Common myeloid progenitor, CD34-positive (primary cell): ENCODE data around the gene PDE8A. TPM values are rescaled to one million over a fixed set of nuclear protein-coding genes. Genes with fewer than 3 reads are reported as not detected.

Source experiments
- CTCF ChIA-PET: fragments of 350-600 bp; sonication (Branson Sonifier 250); formaldehyde crosslinking; loops from one replicate; lab custom pipeline; 2021; ENCODE audit warnings: antibody characterized with exemption; lab: Charles Lee
- POLR2A ChIA-PET: fragments of 350-600 bp; sonication (Branson Sonifier 250); formaldehyde crosslinking; loops from one replicate; lab custom pipeline; 2021; ENCODE audit warnings: antibody characterized with exemption; lab: Charles Lee
- DNase-seq, 3 donors: peaks; one replicate each; pipeline versions ENCODE4 v3.0.0 to v3.0.0-alpha.2; 2013
- H3K27ac ChIP-seq, 2 experiments: 1 replicate in 1 of 2; 2 replicates in 1 of 2; pipeline ENCODE4 v1.7.0; 2013; ENCODE audit warnings: inconsistent platforms in 2 of 2, low read length in 2 of 2, mild to moderate bottlenecking in 2 of 2, low read depth in 1 of 2, moderate library complexity in 1 of 2; ENCODE audit not compliant: severe bottlenecking in 2 of 2, insufficient read depth in 1 of 2, poor library complexity in 1 of 2
- H3K27me3 ChIP-seq, 5 experiments: replicated peaks in 2 of 5; 1 replicate in 3 of 5; 2 replicates in 2 of 5; pipeline versions ENCODE4 v1.6.1 to v1.7.0; 2013; ENCODE audit warnings: low read length in 4 of 5, mild to moderate bottlenecking in 2 of 5, moderate library complexity in 2 of 5, inconsistent platforms in 1 of 5; ENCODE audit not compliant: insufficient read depth in 5 of 5, control insufficient read depth in 4 of 5
- H3K36me3 ChIP-seq, 4 experiments: 1 replicate in 2 of 4; 2 replicates in 2 of 4; pipeline versions ENCODE4 v1.6.1 to v1.7.0; 2013; ENCODE audit warnings: low read length in 3 of 4, control low read depth in 1 of 4, mild to moderate bottlenecking in 1 of 4; ENCODE audit not compliant: control insufficient read depth in 4 of 4, insufficient read depth in 4 of 4
- H3K4me1 ChIP-seq, 4 experiments: 1 replicate in 3 of 4; 2 replicates in 1 of 4; pipeline versions ENCODE4 v1.6.1 to v1.7.1; 2013; ENCODE audit warnings: low read length in 3 of 4, mild to moderate bottlenecking in 3 of 4, control low read depth in 1 of 4, inconsistent platforms in 1 of 4, moderate library complexity in 1 of 4; ENCODE audit not compliant: control insufficient read depth in 4 of 4, insufficient read depth in 4 of 4; ENCODE audit errors: control extremely low read depth in 1 of 4
- H3K4me3 ChIP-seq, 7 experiments: 1 replicate in 4 of 7; 2 replicates in 3 of 7; pipeline versions ENCODE4 v1.5.1 to v1.7.0; 2013; ENCODE audit warnings: mild to moderate bottlenecking in 7 of 7, low read length in 6 of 7, moderate library complexity in 6 of 7, inconsistent platforms in 2 of 7, low read depth in 2 of 7, control low read depth in 1 of 7; ENCODE audit not compliant: insufficient read depth in 4 of 7, control insufficient read depth in 1 of 7; ENCODE audit errors: extremely low read depth in 1 of 7
- H3K9me3 ChIP-seq, 5 experiments: 1 replicate in 4 of 5; 2 replicates in 1 of 5; pipeline versions ENCODE4 v1.6.1 to v1.7.1; 2013; ENCODE audit warnings: low read length in 4 of 5, mild to moderate bottlenecking in 2 of 5, inconsistent platforms in 1 of 5, low read depth in 1 of 5, moderate library complexity in 1 of 5; ENCODE audit not compliant: control insufficient read depth in 4 of 5, insufficient read depth in 2 of 5; ENCODE audit errors: control extremely low read depth in 1 of 5
- WGBS: methylation state at CpG from one replicate; pipeline ENCODE4 v1.1.5; 2013; ENCODE audit not compliant: insufficient coverage; 5-methylcytosine and 5-hydroxymethylcytosine counted together
- polyA plus RNA-seq: library from polyadenylated mRNA; unstranded; fragments of 120-200 nt; gene quantifications from one replicate; pipeline ENCODE4 v1.2.1, GENCODE V29; 2013

Gene PDE8A
- 5.5 TPM for polyA plus RNA-seq

- Histone ChIP-seq H3K27ac (peak within 1 kb of the TSS; percentile 50 to 80), H3K36me3 (no peaks in the 10 kb centered on the region), H3K4me1 (peaks cover 4 to 25% (median 16%) of the 10 kb centered on the region in 4 experiments), H3K4me3 (peak within 1 kb of the TSS; percentile 75 to 92 (median 78)), H3K27me3 (peaks cover 0 to 38% (median 14%) of the 10 kb centered on the region in 5 experiments), H3K9me3 (no peaks in the 10 kb centered on the region)
- CTCF ChIA-PET: interaction anchor here (1.4 to 1.9 kb wide), 2 partner anchors 9 to 326 kb away, joined by 3 to 6 read pairs; no protein-coding TSS in a partner anchor
- POLR2A ChIA-PET: no interaction called here
- peak; percentile 43 to 82 (median 71) for DNase-seq
- 0% methylated on average over 54 of the region's 95 CpGs for WGBS
These were observed at the start of gene PDE8A for GRCh38 chr15:84981711-84982300. Gene PDE8A, plus strand, starts transcription at chr15:84981856. Its CDS starts 307 bp downstream, at chr15:84982163.

DNA sequence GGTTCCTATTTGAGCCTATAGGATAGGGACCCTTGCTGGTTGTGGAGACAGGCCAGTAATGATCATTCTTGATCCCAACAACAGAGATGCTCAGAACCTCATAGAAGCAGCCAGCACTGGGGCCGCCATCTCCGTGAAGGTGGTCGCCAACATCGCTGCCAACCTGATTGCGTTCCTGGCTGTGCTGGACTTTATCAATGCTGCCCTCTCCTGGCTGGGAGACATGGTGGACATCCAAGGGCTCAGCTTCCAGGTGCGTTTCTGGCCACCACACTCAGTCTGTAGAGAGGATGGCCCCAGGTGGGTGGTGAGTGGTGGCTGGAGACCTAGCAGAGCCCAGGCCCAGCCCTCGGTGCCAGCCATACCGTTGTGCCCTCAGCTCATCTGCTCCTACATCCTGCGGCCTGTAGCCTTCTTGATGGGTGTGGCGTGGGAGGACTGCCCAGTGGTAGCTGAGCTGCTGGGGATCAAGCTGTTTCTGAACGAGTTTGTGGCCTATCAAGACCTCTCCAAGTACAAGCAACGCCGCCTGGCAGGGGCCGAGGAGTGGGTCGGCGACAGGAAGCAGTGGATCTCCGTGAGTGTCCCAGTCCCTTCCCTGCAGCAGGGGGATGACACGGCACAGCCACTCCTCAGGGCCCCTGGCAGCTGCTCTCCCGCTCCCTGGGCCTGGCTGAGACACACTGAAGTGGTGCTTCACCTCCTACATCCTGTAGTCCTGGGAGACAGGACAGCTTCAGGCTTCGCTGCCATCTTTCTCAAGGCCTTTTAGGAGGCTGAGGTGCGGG, 46.5 kb upstream of the PDE8A start:
- 97% methylated on average over 20 of the region's 21 CpGs for WGBS
- Histone ChIP-seq H3K36me3 (no peaks in the 10 kb centered on the region), H3K9me3 (no peaks in the 10 kb centered on the region), H3K27me3 (no peaks in the 10 kb centered on the region), H3K27ac (no peak overlapping the region), H3K4me3 (no peak overlapping the region), H3K4me1 (no peaks in the 10 kb centered on the region)
- CTCF ChIA-PET: interaction anchor here (1.0 kb wide), 1 partner anchor 18 kb away, joined by 3 read pairs; no protein-coding TSS in a partner anchor
- DNase-seq: no peak
- POLR2A ChIA-PET: no interaction called here

DNA sequence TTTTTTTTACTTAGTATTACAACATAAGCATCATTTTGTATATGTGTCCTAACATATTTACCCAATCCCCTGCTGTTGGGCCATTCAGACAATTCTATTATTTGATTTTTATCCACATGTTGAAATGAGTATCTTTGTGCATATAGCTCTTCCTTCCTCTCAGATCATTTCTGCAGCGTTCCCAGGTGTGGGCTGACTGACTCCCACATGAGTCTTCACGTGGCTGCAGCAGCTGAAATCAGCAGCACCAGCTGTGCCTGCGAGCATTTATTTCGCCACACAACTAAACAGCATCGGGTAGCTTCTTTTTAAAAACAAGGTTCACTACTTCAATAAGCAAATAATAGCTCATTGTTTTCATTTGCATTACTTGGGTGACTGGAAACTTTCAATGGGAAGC, 44.5 kb upstream of the PDE8A start:
- no peak for DNase-seq
- H3K4me3 ChIP-seq: no peak overlapping the region
- H3K27me3 ChIP-seq: no peaks in the 10 kb centered on the region
- CTCF ChIA-PET: interaction anchor here (1.0 kb wide), 1 partner anchor 366 kb away, joined by 3 read pairs; no protein-coding TSS in a partner anchor
- H3K9me3 ChIP-seq: no peaks in the 10 kb centered on the region
- H3K36me3 ChIP-seq: no peaks in the 10 kb centered on the region
- POLR2A ChIA-PET: interaction anchor here (0.6 kb wide), 1 partner anchor 126 kb away, joined by 3 read pairs; no protein-coding TSS in a partner anchor
- WGBS: 92% methylated on average over 2 of the region's 5 CpGs
- no peak overlapping the region for H3K27ac ChIP-seq
- H3K4me1 ChIP-seq: no peaks in the 10 kb centered on the region

GRCh38 chr15:84938726-84939125, 42.9 kb upstream of the PDE8A start:
- CTCF ChIA-PET: no interaction called here
- 100% methylated on average over 1 of the region's 1 CpG for WGBS
- Histone ChIP-seq H3K4me1 (no peaks in the 10 kb centered on the region), H3K36me3 (no peaks in the 10 kb centered on the region), H3K4me3 (no peak overlapping the region), H3K27me3 (no peaks in the 10 kb centered on the region), H3K9me3 (no peaks in the 10 kb centered on the region), H3K27ac (no peak overlapping the region)
- POLR2A ChIA-PET: no interaction called here
- DNase-seq: no peak

- CTCF ChIA-PET: interaction anchor here (1.6 kb wide), 1 partner anchor 12 kb away, joined by 4 read pairs; no protein-coding TSS in a partner anchor
These were observed 41.3 kb upstream of the PDE8A start for GRCh38 chr15:84940399-84940798.

DNA sequence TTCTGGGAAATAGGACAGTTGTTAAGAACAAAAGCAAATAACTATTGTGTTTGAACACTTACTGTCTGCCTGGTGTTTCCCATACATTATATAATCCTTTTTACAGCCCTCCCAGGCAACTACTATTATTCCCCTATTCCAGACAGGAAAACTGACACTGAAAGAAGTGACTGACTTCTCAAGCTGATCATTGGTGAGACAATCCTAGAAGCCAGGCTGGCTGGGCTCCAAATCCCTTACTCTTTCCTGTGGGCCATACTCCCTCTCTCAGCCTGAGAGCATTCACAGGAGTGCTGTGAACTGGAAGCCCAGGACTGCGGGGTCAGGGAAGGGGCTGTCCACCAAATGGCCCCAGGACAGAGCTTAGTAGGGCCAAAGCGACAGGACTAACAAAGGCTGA, 39.2 kb upstream of the PDE8A start:
- no peaks in the 10 kb centered on the region for H3K9me3 ChIP-seq
- 100% methylated on average over 2 of the region's 2 CpGs for WGBS
- no peaks in the 10 kb centered on the region for H3K36me3 ChIP-seq
- H3K27ac ChIP-seq: no peak overlapping the region
- no peaks in the 10 kb centered on the region for H3K4me1 ChIP-seq
- CTCF ChIA-PET: no interaction called here
- DNase-seq: no peak
- POLR2A ChIA-PET: no interaction called here
- H3K27me3 ChIP-seq: no peaks in the 10 kb centered on the region
- no peak overlapping the region for H3K4me3 ChIP-seq

More at GRCh38 chr15:84940399-84940798, 41.3 kb upstream of the PDE8A start:
- no peak for DNase-seq
- no peak overlapping the region for H3K27ac ChIP-seq
- no peaks in the 10 kb centered on the region for H3K4me1 ChIP-seq
- POLR2A ChIA-PET: interaction anchor here (0.6 kb wide), 1 partner anchor 159 kb away, joined by 3 read pairs; no protein-coding TSS in a partner anchor
- WGBS: 33% methylated on average over 1 of the region's 3 CpGs
- H3K9me3 ChIP-seq: no peaks in the 10 kb centered on the region
- no peak overlapping the region for H3K4me3 ChIP-seq
- H3K36me3 ChIP-seq: no peaks in the 10 kb centered on the region
- no peaks in the 10 kb centered on the region for H3K27me3 ChIP-seq

DNA sequence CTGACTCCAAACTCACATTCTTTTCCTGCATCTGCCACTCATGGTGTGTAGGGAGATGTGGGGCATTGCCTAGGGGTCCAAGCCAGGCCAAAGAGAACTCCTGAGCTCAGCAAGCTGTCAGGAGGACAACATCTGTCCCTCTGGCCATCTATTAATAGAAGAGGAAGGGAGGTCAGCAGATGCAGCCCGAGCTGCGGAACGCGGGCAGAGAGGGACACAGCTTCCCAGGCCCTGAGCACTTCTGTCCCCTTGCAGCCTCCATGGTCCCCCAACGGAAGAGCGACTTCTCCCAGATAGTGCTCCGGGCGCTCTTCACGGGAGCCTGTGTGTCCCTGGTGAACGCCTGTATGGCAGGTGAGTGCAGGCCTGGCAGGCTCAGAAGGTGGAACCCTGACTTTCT, 37.3 kb upstream of the PDE8A start:
- WGBS: 96% methylated on average over 10 of the region's 10 CpGs
- POLR2A ChIA-PET: no interaction called here
- H3K4me1 ChIP-seq: no peaks in the 10 kb centered on the region

More for the DNA sequence above, 37.3 kb upstream of the PDE8A start:
- no peaks in the 10 kb centered on the region for H3K9me3 ChIP-seq
- H3K36me3 ChIP-seq: no peaks in the 10 kb centered on the region
- no peaks in the 10 kb centered on the region for H3K27me3 ChIP-seq
- CTCF ChIA-PET: interaction anchor here (1.2 kb wide), 1 partner anchor 9 kb away, joined by 3 read pairs; no protein-coding TSS in a partner anchor
- no peak overlapping the region for H3K27ac ChIP-seq
- DNase-seq: no peak
- H3K4me3 ChIP-seq: no peak overlapping the region
